HCT116 (cell line): Measurements from ENCODE around the gene SLC7A8.

Source experiments
- ATF3 ChIP-seq: IDR thresholded peaks from 2 replicates; pipeline ENCODE4 v1.6.1; 2012
- CTCF ChIP-seq, 3 experiments: fragments of 200-600 bp in 1 of 3; sonication (generic) in 1 of 3; IDR thresholded peaks in 2 of 3; conservative IDR thresholded peaks in 1 of 3; 2 replicates each; pipeline ENCODE4 v1.5.1; 2012 to 2017; ENCODE audit warnings: low read depth in 2 of 3, low read length in 2 of 3, antibody characterized with exemption in 1 of 3, borderline replicate concordance in 1 of 3, control low read depth in 1 of 3, mild to moderate bottlenecking in 1 of 3, mixed read lengths in 1 of 3, mixed run types in 1 of 3, moderate library complexity in 1 of 3; ENCODE audit not compliant: insufficient read depth in 1 of 3
- EGR1 ChIP-seq: IDR thresholded peaks from 2 replicates; pipeline ENCODE4 v1.6.1; 2012; ENCODE audit warnings: low read depth
- ELF1 ChIP-seq: IDR thresholded peaks from 2 replicates; pipeline ENCODE4 v1.6.1; 2012; ENCODE audit warnings: low read depth, borderline replicate concordance
- EZH2 ChIP-seq: fragments of 200-600 bp; sonication (generic); IDR thresholded peaks from 2 replicates; pipeline ENCODE4 v1.6.1; 2017; ENCODE audit warnings: antibody characterized with exemption, mixed run types
- EZH2phosphoT487 ChIP-seq: fragments of 200-600 bp; IDR thresholded peaks from 2 replicates; pipeline ENCODE4 v1.6.1; 2018; ENCODE audit warnings: antibody characterized with exemption, borderline replicate concordance
- MAX ChIP-seq: IDR thresholded peaks from 2 replicates; pipeline ENCODE4 v1.6.1; 2012
- POLR2A ChIP-seq: IDR thresholded peaks from 2 replicates; pipeline ENCODE4 v1.7.0; 2011; ENCODE audit warnings: borderline replicate concordance; ENCODE audit not compliant: insufficient read depth, insufficient read length; ENCODE audit errors: extremely low read depth
- RAD21 ChIP-seq: IDR thresholded peaks from 2 replicates; pipeline ENCODE4 v1.6.1; 2012; ENCODE audit warnings: low read depth, mild to moderate bottlenecking
- REST ChIP-seq: IDR thresholded peaks from 2 replicates; pipeline ENCODE4 v1.6.1; 2012; ENCODE audit warnings: low read depth
- SP1 ChIP-seq: IDR thresholded peaks from 2 replicates; pipeline ENCODE4 v1.6.1; 2012; ENCODE audit warnings: low read depth
- SRF ChIP-seq: IDR thresholded peaks from 2 replicates; pipeline ENCODE4 v1.6.1; 2012; ENCODE audit warnings: low read depth
- TCF7L2 ChIP-seq: IDR thresholded peaks from 2 replicates; pipeline ENCODE4 v1.7.0; 2011; ENCODE audit warnings: borderline replicate concordance, inconsistent platforms; ENCODE audit not compliant: insufficient read depth, insufficient read length; ENCODE audit errors: extremely low read depth
- ZNF274 ChIP-seq: fragments of 200-500 bp; sonication (Bioruptor generic); IDR thresholded peaks from 2 replicates; pipeline ENCODE4 v1.6.1; 2014; ENCODE audit warnings: mild to moderate bottlenecking, low read depth, low read length, inconsistent platforms

- TF ChIP-seq SRF (no peak), EZH2phosphoT487 (no peak), ZNF274 (no peak), EZH2 (no peak), REST (no peak), POLR2A (no peak), CTCF (IDR thresholded peaks at IDR 0.05 in 2 of 3, conservative IDR thresholded peaks at IDR 0.05 in 1 of 3; ENCODE audit: borderline replicate concordance in 1 of 3, insufficient read depth in 1 of 3, low read depth in 2 of 3, low read length in 2 of 3) (no peak), TCF7L2 (no peak), SP1 (no peak), MAX (no peak), ATF3 (no peak), ELF1 (no peak), EGR1 (no peak), RAD21 (no peak)
Measured at GRCh38 chr14:23079716-23080115, 103.7 kb downstream of the SLC7A8 start.
